H1 (cell line): ENCODE measurements around the gene PPOX. TPM values are rescaled to one million over a fixed set of nuclear protein-coding genes. Genes with fewer than 3 reads are reported as not detected.

Source experiments
- CBX5 ChIP-seq: fragments of 300-800, 300-1000 bp; sonication (generic); IDR thresholded peaks from 2 replicates; pipeline ENCODE4 v1.7.1; 2016; ENCODE audit warnings: antibody characterized with exemption, low read length, low read depth
- EZH2 ChIP-seq: fragments of 200-600 bp; sonication (generic); IDR thresholded peaks from 2 replicates; pipeline ENCODE4 v1.7.1; 2012; ENCODE audit warnings: low read depth, mild to moderate bottlenecking, moderate library complexity, low read length, inconsistent platforms; ENCODE audit not compliant: severe bottlenecking
- NANOG ChIP-seq: IDR thresholded peaks from 2 replicates; pipeline ENCODE4 v1.6.1; 2011; ENCODE audit warnings: low read length, low read depth, mild to moderate bottlenecking, inconsistent platforms; ENCODE audit not compliant: insufficient read depth, poor library complexity, severe bottlenecking
- RXRA ChIP-seq: IDR thresholded peaks from 2 replicates; pipeline ENCODE4 v1.6.1; 2011; ENCODE audit warnings: low read depth, mild to moderate bottlenecking, low read length, moderate library complexity; ENCODE audit not compliant: insufficient read depth
- polyA plus RNA-seq, 7 experiments: library from polyadenylated mRNA; depleted of rRNA in 3 of 7; stranded (reverse) in 5 of 7; unstranded in 2 of 7; fragments of >200 nt in 5 of 7; fragments of 200-250 nt in 2 of 7; gene quantifications; 1 replicate in 5 of 7; 2 replicates in 1 of 7; 4 replicates in 1 of 7; pipeline versions ENCODE4 v1.2.1 to v1.2.3, GENCODE V29; 2011 to 2013; ENCODE audit warnings: missing spikeins in 2 of 7, mixed read lengths in 2 of 7
- total RNA-seq: library from RNA; stranded (reverse); fragmentation: NEBNext Ultra II Directional; extraction: Animal tissue kit (Norgen Biotek cat#: 25700); gene quantifications from 2 replicates; pipeline ENCODE4 v1.2.1, GENCODE V29; 2021
- TF ChIP-seq, protein P1 (sequence below): IDR thresholded peaks from 2 replicates; pipeline ENCODE4 v1.6.1; 2012; ENCODE audit warnings: inconsistent platforms

The PPOX gene
- total and polyA plus RNA-seq, 2 of the 8 experiments (the other 6 are each of a cell fraction or from before 2014, with no cell fraction given), result 39.4 to 40.4 TPM

DNA sequence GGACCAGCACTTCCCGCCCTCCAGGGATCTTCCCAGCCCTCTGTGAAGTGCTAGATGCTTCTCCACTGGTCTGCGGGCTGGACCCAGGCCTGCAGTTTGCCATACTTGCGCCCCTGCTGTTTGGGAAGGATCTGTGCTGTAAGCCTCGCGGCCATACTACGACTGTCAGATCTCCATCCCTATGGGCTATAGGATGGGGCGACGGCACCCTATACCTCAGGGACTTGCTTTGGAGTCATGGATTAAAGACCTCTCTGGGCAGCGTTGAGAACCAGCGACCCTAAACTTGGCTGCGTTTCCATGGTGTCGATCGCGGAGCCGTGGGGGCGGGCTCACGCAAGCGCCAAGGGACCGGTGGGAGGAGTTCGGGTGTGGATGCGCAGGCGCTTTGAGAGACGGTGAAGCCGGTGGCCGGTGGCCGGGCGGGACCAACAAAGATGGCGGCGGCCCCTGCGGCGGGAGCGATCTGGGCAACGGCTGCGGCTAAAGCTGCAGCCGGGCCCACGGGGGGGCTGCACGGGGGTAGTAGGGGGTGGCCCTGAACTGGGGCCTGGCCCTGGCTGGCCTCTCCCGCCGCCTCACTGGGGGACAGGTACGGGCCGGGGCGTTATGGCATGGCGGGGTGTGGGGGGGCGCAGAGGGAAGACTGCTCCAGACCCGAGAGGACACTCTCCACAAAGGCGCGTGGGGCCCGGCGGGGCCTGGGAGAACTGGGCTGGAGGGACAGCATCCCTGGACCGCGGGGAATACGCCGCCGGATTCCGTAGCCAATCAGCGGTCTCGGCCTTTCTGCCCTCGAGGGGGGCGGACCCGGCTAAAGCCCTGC, 6.9 kb upstream of the PPOX start, which contains the start of gene USP21 (continued):
- TF ChIP-seq RXRA (no peak), EZH2 (no peak), CBX5 (no peak), NANOG (no peak)
- TF ChIP-seq, protein P1, sequence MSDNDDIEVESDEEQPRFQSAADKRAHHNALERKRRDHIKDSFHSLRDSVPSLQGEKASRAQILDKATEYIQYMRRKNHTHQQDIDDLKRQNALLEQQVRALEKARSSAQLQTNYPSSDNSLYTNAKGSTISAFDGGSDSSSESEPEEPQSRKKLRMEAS, result peak; percentile 11
